Natural killer cell treated with Interleukin-12 subunit alpha and Interleukin-12 subunit beta and Interleukin-15 and Interleukin-18, amount 100 ng/mL, for 72 hours (primary cell): ENCODE measurements around the gene CACNB2. TPM values are rescaled to one million over a fixed set of nuclear protein-coding genes. Genes with fewer than 3 reads are reported as not detected.
"Not testable (repeated sequence)": the region's sequence is repeated elsewhere in the genome, so short reads cannot be mapped to it uniquely, and the experiment has no call there.

ENCODE experiments used
- ATAC-seq, 2 donors: fragments of 150-1000 bp; cut with Tn5 transposase in 1 of 2; sonication (Bioruptor Pico), chemical (Tn5 transposase) in 1 of 2; 2 replicates each; pipeline ENCODE4 v1.10.0; 2021
- DNase-seq: peaks from one replicate; pipeline ENCODE4 v3.0.0; 2022; ENCODE audit warnings: low spot score
- H3K27ac Mint-ChIP-seq, 2 donors: 1 replicate in 1 of 2; 2 replicates in 1 of 2; pipeline ENCODE4 v1.8.0; 2022; ENCODE audit warnings: mixed read lengths in 2 of 2, mild to moderate bottlenecking in 1 of 2, moderate library complexity in 1 of 2
- H3K27me3 Mint-ChIP-seq, 2 donors: 1 replicate in 1 of 2; 2 replicates in 1 of 2; pipeline ENCODE4 v1.8.0; 2022; ENCODE audit warnings: mixed read lengths in 2 of 2
- H3K36me3 Mint-ChIP-seq: one replicate; pipeline ENCODE4 v1.8.0; 2022; ENCODE audit warnings: mixed read lengths
- H3K4me1 Mint-ChIP-seq, 2 donors: 1 replicate in 1 of 2; 2 replicates in 1 of 2; pipeline ENCODE4 v1.8.0; 2022; ENCODE audit warnings: low read depth in 2 of 2, mixed read lengths in 2 of 2, mild to moderate bottlenecking in 1 of 2
- H3K4me3 Mint-ChIP-seq: one replicate; pipeline ENCODE4 v1.8.0; 2022; ENCODE audit warnings: mixed read lengths
- H3K9me3 Mint-ChIP-seq: 2 replicates; pipeline ENCODE4 v1.8.0; 2022; ENCODE audit warnings: mixed read lengths
- total RNA-seq, 2 donors: library from RNA; stranded (reverse); gene quantifications; one replicate each; pipeline ENCODE4 v1.2.3, GENCODE V29; 2022

The CACNB2 gene
- total RNA-seq, 2 donors from 2014 or later = not detected

- H3K27me3 Mint-ChIP-seq = peaks cover 2 to 8% of the 10 kb centered on the region in 2 donors
- no peak overlapping the region for H3K4me3 Mint-ChIP-seq
- H3K4me1 Mint-ChIP-seq = no peaks in the 10 kb centered on the region
- no peak for DNase-seq
- no peak overlapping the region for H3K27ac Mint-ChIP-seq
- H3K36me3 Mint-ChIP-seq = no peaks in the 10 kb centered on the region
- H3K9me3 Mint-ChIP-seq = no peaks in the 10 kb centered on the region
- no peak for ATAC-seq
Measured at GRCh38 chr10:18196806-18197550, 56.8 kb downstream of the CACNB2 start.

GRCh38 chr10:18197706-18198105 lies 57.5 kb downstream of the CACNB2 start:
- no peak overlapping the region for H3K27ac Mint-ChIP-seq
- peaks cover 2 to 8% of the 10 kb centered on the region in 2 donors for H3K27me3 Mint-ChIP-seq
- no peak for ATAC-seq
- no peaks in the 10 kb centered on the region for H3K9me3 Mint-ChIP-seq
- no peaks in the 10 kb centered on the region for H3K4me1 Mint-ChIP-seq
- no peak overlapping the region for H3K4me3 Mint-ChIP-seq
- no peaks in the 10 kb centered on the region for H3K36me3 Mint-ChIP-seq
- no peak for DNase-seq

DNA sequence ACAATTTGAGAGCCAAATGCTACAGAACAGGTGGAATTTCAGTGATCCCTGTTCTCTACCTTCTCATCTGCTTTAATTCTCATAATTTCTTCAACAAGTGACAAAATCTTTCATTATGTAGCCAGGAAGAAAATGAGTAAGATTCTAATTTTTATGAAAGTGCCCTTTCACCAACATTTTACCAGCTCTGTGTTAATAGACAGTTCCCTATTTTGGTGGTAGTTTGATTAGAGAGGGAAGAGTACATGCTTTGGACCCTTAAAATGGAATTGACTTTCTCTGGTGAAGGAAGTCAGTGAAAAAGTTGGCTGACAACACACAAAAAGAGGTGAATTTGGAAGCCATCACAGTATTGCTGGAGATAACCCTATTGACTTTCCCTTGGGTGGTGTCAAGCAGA lies 61.7 kb downstream of the CACNB2 start:
- no peaks in the 10 kb centered on the region for H3K9me3 Mint-ChIP-seq
- H3K27me3 Mint-ChIP-seq = peaks cover 3 to 8% of the 10 kb centered on the region in 2 donors
- H3K4me3 Mint-ChIP-seq = no peak overlapping the region

DNA sequence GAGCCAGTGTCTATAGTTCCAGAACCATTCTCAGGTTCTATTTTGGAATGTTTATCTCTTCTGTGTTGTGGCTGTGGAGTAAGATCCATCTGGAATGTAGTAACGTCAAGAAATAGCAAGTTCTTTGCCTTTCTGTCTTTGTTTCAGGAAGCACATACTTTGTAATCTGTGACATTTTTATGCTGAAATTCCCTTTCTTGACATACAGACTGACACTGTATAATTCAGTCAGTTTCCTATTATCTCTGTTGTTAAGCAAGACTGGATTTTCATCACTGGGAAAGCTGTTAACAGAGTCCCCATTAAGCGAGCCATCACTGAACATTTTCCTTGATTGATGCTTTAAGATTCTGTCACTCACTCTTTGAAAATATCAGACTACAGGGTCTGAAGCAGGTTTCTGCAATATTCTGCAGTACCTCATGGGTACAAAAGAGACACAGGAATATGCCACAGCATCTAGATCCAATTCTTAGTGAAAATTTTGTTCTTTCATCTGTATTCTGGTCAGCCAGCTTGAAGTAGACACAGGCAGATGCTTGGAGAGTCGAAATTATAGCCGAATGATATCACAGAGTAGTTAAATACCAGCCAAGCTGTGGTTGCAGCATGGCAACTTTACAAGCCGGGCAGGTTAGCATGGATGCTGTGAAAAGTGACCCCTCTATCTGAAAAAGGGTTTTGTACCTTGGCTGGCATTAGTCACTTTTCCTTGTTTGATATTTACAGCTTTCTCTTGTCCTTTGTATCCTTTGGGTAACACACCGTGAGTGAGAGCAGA lies 62.6 kb downstream of the CACNB2 start:
- H3K4me3 Mint-ChIP-seq = no peak overlapping the region
- DNase-seq (no peak), ATAC-seq (no peak)
- no peaks in the 10 kb centered on the region for H3K36me3 Mint-ChIP-seq
- no peaks in the 10 kb centered on the region for H3K9me3 Mint-ChIP-seq
- peaks cover 2 to 8% of the 10 kb centered on the region in 2 donors for H3K27me3 Mint-ChIP-seq
- no peak overlapping the region for H3K27ac Mint-ChIP-seq
- H3K4me1 Mint-ChIP-seq = no peaks in the 10 kb centered on the region

More for the DNA sequence above, 61.7 kb downstream of the CACNB2 start:
- ATAC-seq (no peak), DNase-seq (no peak)
- Mint-ChIP-seq H3K4me1 (no peaks in the 10 kb centered on the region), H3K27ac (no peak overlapping the region), H3K36me3 (no peaks in the 10 kb centered on the region)

DNA sequence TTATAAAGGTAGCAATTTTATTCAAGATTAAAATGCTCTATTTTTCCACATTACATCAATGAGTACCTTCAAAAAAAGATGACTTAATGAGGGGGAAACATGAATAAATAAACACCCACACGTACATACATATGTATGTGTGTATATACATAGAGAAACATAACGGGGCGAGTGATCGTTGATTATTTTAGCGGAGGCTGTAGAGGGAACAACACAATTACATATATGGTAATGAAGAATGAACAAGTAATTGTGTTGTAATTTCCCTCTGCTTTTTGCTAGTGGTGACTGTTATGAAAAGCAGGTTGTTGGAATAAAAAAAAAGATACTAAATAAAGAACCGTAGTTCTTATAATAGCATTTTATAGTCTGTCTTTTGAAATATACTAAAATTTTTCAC lies 63.2 kb downstream of the CACNB2 start:
- H3K9me3 Mint-ChIP-seq = no peaks in the 10 kb centered on the region
- no peaks in the 10 kb centered on the region for H3K4me1 Mint-ChIP-seq
- peaks cover 2 to 8% of the 10 kb centered on the region in 2 donors for H3K27me3 Mint-ChIP-seq

GRCh38 chr10:18204039-18204835 lies 64.0 kb downstream of the CACNB2 start:
- peaks cover 2 to 7% of the 10 kb centered on the region in 2 donors for H3K27me3 Mint-ChIP-seq
- ATAC-seq (no peak), DNase-seq (no peak)
- no peaks in the 10 kb centered on the region for H3K36me3 Mint-ChIP-seq
- H3K27ac Mint-ChIP-seq = no peak overlapping the region
- no peaks in the 10 kb centered on the region for H3K9me3 Mint-ChIP-seq
- no peaks in the 10 kb centered on the region for H3K4me1 Mint-ChIP-seq
- H3K4me3 Mint-ChIP-seq = no peak overlapping the region

More for the DNA sequence above, 63.2 kb downstream of the CACNB2 start:
- no peak overlapping the region for H3K4me3 Mint-ChIP-seq
- ATAC-seq = no peak
- H3K36me3 Mint-ChIP-seq = no peaks in the 10 kb centered on the region
- DNase-seq = no peak
- no peak overlapping the region for H3K27ac Mint-ChIP-seq

DNA sequence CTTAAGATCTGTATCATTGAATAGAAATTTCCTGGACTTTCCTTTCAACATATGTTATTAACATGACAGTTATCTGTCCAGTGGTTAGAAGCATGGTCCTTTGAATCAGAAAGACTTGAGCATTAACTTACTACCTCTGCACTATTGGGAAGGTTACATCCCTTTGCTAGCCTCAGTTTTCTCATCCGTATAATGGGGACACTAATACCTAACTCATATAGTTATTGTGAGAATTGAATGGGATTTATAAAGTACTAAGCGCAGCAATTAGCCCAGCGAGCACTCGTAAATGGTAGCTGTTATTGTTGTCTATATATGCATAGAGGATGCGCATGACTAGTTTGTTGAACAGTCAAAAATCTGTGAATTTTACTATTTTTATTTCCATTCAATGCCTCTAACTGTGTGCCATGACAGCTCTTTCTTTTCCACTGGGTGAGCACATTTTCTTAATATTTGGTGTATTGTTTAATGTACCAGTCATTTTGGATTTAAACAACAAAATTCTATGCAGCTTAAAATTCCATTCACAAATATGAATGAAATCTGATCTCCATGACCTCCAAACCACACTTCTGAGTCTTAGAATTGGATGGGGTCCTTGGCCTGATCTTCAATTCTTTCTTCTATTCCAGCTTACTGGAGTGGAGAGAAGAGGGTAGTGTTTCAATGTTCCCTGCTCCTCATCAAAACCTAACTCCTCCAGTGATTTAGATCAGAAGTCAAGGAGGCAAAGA lies 65.0 kb downstream of the CACNB2 start:
- Mint-ChIP-seq H3K27me3 (peaks cover 4 to 6% of the 10 kb centered on the region in 2 donors), H3K27ac (no peak overlapping the region)

GRCh38 chr10:18208186-18208585 lies 68.0 kb downstream of the CACNB2 start:
- not testable (repeated sequence) for DNase-seq, H3K4me3 Mint-ChIP-seq, H3K27ac Mint-ChIP-seq, H3K9me3 Mint-ChIP-seq, ATAC-seq, H3K36me3 Mint-ChIP-seq, H3K4me1 Mint-ChIP-seq
- peaks cover 4 to 14% of the 10 kb centered on the region in 2 donors for H3K27me3 Mint-ChIP-seq

More for the DNA sequence above, 65.0 kb downstream of the CACNB2 start:
- Mint-ChIP-seq H3K4me1 (no peaks in the 10 kb centered on the region), H3K4me3 (no peak overlapping the region), H3K36me3 (no peaks in the 10 kb centered on the region), H3K9me3 (no peaks in the 10 kb centered on the region)
- ATAC-seq (no peak), DNase-seq (no peak)

DNA sequence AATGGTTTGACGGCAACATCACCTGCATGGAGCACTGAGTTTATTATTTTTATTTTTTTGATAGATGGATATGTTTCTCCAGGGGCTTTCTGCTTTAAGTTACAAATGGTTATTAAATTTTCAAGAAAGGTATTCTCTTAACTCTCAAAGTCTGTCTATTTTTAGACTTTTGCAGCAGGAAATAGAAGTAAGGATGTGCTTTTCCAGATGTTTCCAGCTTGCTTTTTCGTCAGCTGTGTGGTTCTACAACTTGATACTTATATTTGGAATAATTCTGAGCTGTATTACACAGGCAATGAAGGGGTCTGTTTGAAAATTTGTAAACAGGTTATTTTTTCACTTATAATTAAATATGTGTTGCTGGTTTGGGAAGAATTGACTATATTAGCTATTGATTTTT lies 69.0 kb downstream of the CACNB2 start:
- ATAC-seq = no peak
- H3K36me3 Mint-ChIP-seq = no peaks in the 10 kb centered on the region

DNA sequence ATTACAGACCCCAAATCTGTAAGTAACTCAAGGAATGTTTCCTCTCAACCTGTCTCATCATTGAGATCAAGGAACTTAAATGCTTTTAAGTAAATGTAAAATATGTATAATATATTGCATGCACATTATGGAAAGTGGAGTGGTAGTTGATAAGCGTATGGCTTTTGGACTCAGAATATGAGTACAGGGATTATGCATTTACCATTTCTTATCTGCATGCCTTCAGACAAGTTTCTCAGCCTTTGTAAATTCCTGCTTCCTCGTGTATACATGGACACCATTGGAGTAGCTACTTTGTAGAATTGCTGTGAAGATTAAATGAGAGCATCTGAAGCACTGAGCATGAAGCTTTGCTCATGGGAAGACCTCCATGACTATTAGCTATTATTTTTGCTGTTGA lies 70.5 kb downstream of the CACNB2 start:
- Mint-ChIP-seq H3K4me1 (no peaks in the 10 kb centered on the region), H3K27me3 (peaks cover 2 to 21% of the 10 kb centered on the region in 2 donors), H3K4me3 (no peak overlapping the region), H3K36me3 (no peaks in the 10 kb centered on the region), H3K27ac (no peak overlapping the region), H3K9me3 (no peaks in the 10 kb centered on the region)
- ATAC-seq = no peak
- DNase-seq = no peak

More for the DNA sequence above, 69.0 kb downstream of the CACNB2 start:
- Mint-ChIP-seq H3K4me1 (no peaks in the 10 kb centered on the region), H3K4me3 (no peak overlapping the region), H3K27ac (no peak overlapping the region), H3K9me3 (no peaks in the 10 kb centered on the region), H3K27me3 (peaks cover 4 to 21% of the 10 kb centered on the region in 2 donors)
- no peak for DNase-seq

GRCh38 chr10:18211862-18212261 lies 71.6 kb downstream of the CACNB2 start:
- no peaks in the 10 kb centered on the region for H3K4me1 Mint-ChIP-seq
- peaks cover 2 to 21% of the 10 kb centered on the region in 2 donors for H3K27me3 Mint-ChIP-seq
- no peak overlapping the region for H3K27ac Mint-ChIP-seq
- DNase-seq (no peak), ATAC-seq (no peak)
- H3K9me3 Mint-ChIP-seq = no peaks in the 10 kb centered on the region
- H3K36me3 Mint-ChIP-seq = no peaks in the 10 kb centered on the region
- no peak overlapping the region for H3K4me3 Mint-ChIP-seq

DNA sequence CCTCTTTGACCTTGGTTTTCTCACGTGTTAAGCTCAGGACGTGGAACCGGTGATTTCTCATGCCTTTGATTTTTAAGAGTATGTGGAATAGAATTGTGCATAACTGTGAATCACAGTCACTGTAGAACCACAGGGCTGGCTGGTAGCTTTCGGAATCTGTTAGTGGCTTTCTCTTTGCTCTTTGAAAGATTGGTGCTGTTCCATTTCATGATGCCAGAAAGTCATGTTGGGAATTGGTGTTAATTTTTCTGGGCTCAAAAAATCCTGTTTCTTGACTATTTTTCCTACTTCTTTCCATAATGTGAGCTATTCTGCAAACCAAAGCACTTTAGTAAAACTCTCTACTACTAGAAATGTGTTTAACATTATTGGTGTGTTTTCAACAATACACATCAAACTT lies 73.0 kb downstream of the CACNB2 start:
- ATAC-seq (no peak), DNase-seq (no peak)
- Mint-ChIP-seq H3K27me3 (peaks cover 2 to 21% of the 10 kb centered on the region in 2 donors), H3K36me3 (no peaks in the 10 kb centered on the region), H3K4me1 (no peaks in the 10 kb centered on the region), H3K27ac (no peak overlapping the region), H3K9me3 (no peaks in the 10 kb centered on the region), H3K4me3 (no peak overlapping the region)
